Vagina (tissue), 2 donors: ENCODE results near the gene MACROD2.

ENCODE experiments used
- CTCF ChIP-seq, 3 experiments: fragments of 450-650 bp in 2 of 3; fragments of 200-600 bp in 1 of 3; sonication (generic) in 1 of 3; IDR thresholded peaks; one replicate each; pipeline ENCODE4 v1.5.1; 2017 to 2019; ENCODE audit warnings: antibody characterized with exemption in 3 of 3, mild to moderate bottlenecking in 2 of 3, moderate library complexity in 2 of 3
- POLR2AphosphoS5 ChIP-seq, 2 donors: sonication (generic); formaldehyde crosslinking; IDR thresholded peaks; one replicate each; pipeline ENCODE4 v1.9.0; 2017; ENCODE audit warnings: antibody characterized with exemption in 2 of 2, mild to moderate bottlenecking in 2 of 2, low read depth in 1 of 2; ENCODE audit not compliant: insufficient read depth in 1 of 2

GRCh38 chr20:15235471-15236198 is 1240.3 kb downstream of the MACROD2 start:
- TF ChIP-seq POLR2AphosphoS5 (IDR thresholded peaks at IDR 0.05; ENCODE audit: insufficient read depth in 1 of 2, low read depth in 1 of 2): no peak
- TF ChIP-seq CTCF (IDR thresholded peaks at IDR 0.05): no peak
